ENCODE measurements around the gene HOXC9. TPM values are rescaled to one million over a fixed set of nuclear protein-coding genes. Genes with fewer than 3 reads are reported as not detected.

The HOXC9 gene
- total RNA-seq, 1 experiment from 2014 or later: 11.3 TPM

DNA sequence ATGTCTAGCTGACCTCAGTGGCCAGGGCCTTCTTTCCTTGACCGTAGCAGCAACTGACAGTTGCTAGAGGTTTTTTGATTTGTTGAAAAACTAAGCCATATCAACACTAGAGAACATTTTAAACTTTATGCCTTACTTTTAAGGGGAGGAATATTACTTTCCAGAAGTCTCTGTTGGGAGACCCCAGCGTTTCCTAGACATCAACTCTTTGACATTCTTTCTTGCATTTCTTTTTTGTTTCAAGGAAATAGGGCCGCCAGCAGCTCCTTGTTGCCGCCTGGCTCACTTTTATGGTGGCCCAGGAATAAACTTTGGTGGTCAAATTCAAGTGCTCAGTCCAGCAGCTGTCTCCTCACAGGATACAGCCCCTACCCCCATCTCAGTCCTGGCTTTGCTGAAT, 29.5 kb upstream of the HOXC9 start:
- no peaks in the 10 kb centered on the region for H3K9me2 ChIP-seq (ENCODE audit: insufficient read depth)
- H3K27me3 ChIP-seq (ENCODE audit: insufficient read depth, low read length): peaks cover 4% of the 10 kb centered on the region; the same call in 1 of the 2 replicates
- ATAC-seq (no peak), DNase-seq (ENCODE audit: low read depth, low spot score) (no peak)
- no peak overlapping the region for H3K27ac ChIP-seq (ENCODE audit: low read depth, low read length)
- no TSS peak for BruUV-seq (replicated peaks)
- no peaks in the 10 kb centered on the region for H3K9me3 ChIP-seq (ENCODE audit: control insufficient read depth in 1 of 2, insufficient read depth in 1 of 2, low read depth in 1 of 2, low read length in 2 of 2)
- H3K4me3 ChIP-seq (replicated peaks in 1 of 2; ENCODE audit: low read depth in 1 of 2, low read length in 2 of 2): no peak overlapping the region
- H4K20me1 ChIP-seq (ENCODE audit: insufficient read depth): no peaks in the 10 kb centered on the region
- H3K4me2 ChIP-seq (ENCODE audit: low read length): no peak overlapping the region
- peaks cover 0 to 14% of the 10 kb centered on the region in 2 experiments; a peak in 2 of 4 replicates for H3K4me1 ChIP-seq (ENCODE audit: control insufficient read depth in 1 of 2, insufficient read depth in 2 of 2, low read length in 2 of 2)
- ChIA-PET POLR2A (no interaction called here), CTCF (no interaction called here), RAD21 (ENCODE audit: low non-redundant PET in 1 of 2, low total read pairs in 2 of 2, uncharacterized antibody in 2 of 2, unreplicated experiment in 2 of 2) (no interaction called here)
- no peak overlapping the region for H3K9ac ChIP-seq (ENCODE audit: low read length)
- intact Hi-C loops (cut with micrococcal nuclease): no loop called here
- no peaks in the 10 kb centered on the region for H3K36me3 ChIP-seq (ENCODE audit: control insufficient read depth in 1 of 2, insufficient read depth in 2 of 2, low read length in 2 of 2)
- no peak overlapping the region for H2AFZ ChIP-seq (ENCODE audit: low read depth, low read length, poor library complexity, severe bottlenecking)
- H3K79me2 ChIP-seq (ENCODE audit: insufficient read depth, low read length): no peaks in the 10 kb centered on the region
- TF ChIP-seq JUND (IDR thresholded peaks at IDR 0.05) (no peak), FOSL1 (IDR thresholded peaks at IDR 0.05; ENCODE audit: low read depth) (no peak)
- TF ChIP-seq, protein P1, sequence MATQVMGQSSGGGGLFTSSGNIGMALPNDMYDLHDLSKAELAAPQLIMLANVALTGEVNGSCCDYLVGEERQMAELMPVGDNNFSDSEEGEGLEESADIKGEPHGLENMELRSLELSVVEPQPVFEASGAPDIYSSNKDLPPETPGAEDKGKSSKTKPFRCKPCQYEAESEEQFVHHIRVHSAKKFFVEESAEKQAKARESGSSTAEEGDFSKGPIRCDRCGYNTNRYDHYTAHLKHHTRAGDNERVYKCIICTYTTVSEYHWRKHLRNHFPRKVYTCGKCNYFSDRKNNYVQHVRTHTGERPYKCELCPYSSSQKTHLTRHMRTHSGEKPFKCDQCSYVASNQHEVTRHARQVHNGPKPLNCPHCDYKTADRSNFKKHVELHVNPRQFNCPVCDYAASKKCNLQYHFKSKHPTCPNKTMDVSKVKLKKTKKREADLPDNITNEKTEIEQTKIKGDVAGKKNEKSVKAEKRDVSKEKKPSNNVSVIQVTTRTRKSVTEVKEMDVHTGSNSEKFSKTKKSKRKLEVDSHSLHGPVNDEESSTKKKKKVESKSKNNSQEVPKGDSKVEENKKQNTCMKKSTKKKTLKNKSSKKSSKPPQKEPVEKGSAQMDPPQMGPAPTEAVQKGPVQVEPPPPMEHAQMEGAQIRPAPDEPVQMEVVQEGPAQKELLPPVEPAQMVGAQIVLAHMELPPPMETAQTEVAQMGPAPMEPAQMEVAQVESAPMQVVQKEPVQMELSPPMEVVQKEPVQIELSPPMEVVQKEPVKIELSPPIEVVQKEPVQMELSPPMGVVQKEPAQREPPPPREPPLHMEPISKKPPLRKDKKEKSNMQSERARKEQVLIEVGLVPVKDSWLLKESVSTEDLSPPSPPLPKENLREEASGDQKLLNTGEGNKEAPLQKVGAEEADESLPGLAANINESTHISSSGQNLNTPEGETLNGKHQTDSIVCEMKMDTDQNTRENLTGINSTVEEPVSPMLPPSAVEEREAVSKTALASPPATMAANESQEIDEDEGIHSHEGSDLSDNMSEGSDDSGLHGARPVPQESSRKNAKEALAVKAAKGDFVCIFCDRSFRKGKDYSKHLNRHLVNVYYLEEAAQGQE (IDR thresholded peaks at IDR 0.05; ENCODE audit: low read depth): no peak

DNA sequence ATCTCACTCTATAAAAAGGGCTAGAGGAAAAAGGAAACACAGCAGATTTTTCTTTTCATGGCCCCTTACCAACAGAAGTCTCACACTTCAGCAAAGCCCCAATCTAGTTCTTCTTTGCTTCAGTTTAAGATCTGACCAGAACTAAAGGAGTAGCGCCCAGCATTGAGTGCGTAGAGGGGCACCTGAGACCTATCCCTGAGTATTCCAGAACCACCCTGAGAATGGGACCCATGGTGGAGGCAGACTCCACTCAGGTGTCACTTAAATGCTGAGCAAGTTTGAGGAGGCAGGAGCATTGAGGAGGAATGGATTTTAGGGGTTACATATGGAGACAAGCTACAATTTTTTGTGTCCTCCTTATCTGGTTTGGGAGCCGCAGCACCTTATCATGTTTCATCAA, 28.8 kb upstream of the HOXC9 start:
- intact Hi-C loops (cut with micrococcal nuclease): no loop called here
- Histone ChIP-seq H2AFZ (ENCODE audit: low read depth, low read length, poor library complexity, severe bottlenecking) (no peak overlapping the region), H3K4me2 (ENCODE audit: low read length) (no peak overlapping the region), H3K9ac (ENCODE audit: low read length) (no peak overlapping the region), H4K20me1 (ENCODE audit: insufficient read depth) (no peaks in the 10 kb centered on the region), H3K27ac (ENCODE audit: low read depth, low read length) (no peak overlapping the region), H3K4me3 (replicated peaks in 1 of 2; ENCODE audit: low read depth in 1 of 2, low read length in 2 of 2) (no peak overlapping the region), H3K36me3 (ENCODE audit: control insufficient read depth in 1 of 2, insufficient read depth in 2 of 2, low read length in 2 of 2) (no peaks in the 10 kb centered on the region), H3K9me3 (ENCODE audit: control insufficient read depth in 1 of 2, insufficient read depth in 1 of 2, low read depth in 1 of 2, low read length in 2 of 2) (no peaks in the 10 kb centered on the region), H3K79me2 (ENCODE audit: insufficient read depth, low read length) (no peaks in the 10 kb centered on the region), H3K27me3 (ENCODE audit: insufficient read depth, low read length) (peaks cover 4% of the 10 kb centered on the region; the same call in 1 of the 2 replicates), H3K9me2 (ENCODE audit: insufficient read depth) (no peaks in the 10 kb centered on the region), H3K4me1 (ENCODE audit: control insufficient read depth in 1 of 2, insufficient read depth in 2 of 2, low read length in 2 of 2) (peaks cover 0 to 14% of the 10 kb centered on the region in 2 experiments; a peak in 2 of 4 replicates)
- BruUV-seq (replicated peaks): no TSS peak
- ATAC-seq (no peak), DNase-seq (ENCODE audit: low read depth, low spot score) (no peak)
- ChIA-PET POLR2A (no interaction called here), RAD21 (ENCODE audit: low non-redundant PET in 1 of 2, low total read pairs in 2 of 2, uncharacterized antibody in 2 of 2, unreplicated experiment in 2 of 2) (no interaction called here), CTCF (no interaction called here)
- TF ChIP-seq, protein P2, sequence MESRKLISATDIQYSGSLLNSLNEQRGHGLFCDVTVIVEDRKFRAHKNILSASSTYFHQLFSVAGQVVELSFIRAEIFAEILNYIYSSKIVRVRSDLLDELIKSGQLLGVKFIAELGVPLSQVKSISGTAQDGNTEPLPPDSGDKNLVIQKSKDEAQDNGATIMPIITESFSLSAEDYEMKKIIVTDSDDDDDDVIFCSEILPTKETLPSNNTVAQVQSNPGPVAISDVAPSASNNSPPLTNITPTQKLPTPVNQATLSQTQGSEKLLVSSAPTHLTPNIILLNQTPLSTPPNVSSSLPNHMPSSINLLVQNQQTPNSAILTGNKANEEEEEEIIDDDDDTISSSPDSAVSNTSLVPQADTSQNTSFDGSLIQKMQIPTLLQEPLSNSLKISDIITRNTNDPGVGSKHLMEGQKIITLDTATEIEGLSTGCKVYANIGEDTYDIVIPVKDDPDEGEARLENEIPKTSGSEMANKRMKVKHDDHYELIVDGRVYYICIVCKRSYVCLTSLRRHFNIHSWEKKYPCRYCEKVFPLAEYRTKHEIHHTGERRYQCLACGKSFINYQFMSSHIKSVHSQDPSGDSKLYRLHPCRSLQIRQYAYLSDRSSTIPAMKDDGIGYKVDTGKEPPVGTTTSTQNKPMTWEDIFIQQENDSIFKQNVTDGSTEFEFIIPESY (IDR thresholded peaks at IDR 0.05; ENCODE audit: extremely low read depth, insufficient replicate concordance, low read length): no peak
- TF ChIP-seq, protein P3, sequence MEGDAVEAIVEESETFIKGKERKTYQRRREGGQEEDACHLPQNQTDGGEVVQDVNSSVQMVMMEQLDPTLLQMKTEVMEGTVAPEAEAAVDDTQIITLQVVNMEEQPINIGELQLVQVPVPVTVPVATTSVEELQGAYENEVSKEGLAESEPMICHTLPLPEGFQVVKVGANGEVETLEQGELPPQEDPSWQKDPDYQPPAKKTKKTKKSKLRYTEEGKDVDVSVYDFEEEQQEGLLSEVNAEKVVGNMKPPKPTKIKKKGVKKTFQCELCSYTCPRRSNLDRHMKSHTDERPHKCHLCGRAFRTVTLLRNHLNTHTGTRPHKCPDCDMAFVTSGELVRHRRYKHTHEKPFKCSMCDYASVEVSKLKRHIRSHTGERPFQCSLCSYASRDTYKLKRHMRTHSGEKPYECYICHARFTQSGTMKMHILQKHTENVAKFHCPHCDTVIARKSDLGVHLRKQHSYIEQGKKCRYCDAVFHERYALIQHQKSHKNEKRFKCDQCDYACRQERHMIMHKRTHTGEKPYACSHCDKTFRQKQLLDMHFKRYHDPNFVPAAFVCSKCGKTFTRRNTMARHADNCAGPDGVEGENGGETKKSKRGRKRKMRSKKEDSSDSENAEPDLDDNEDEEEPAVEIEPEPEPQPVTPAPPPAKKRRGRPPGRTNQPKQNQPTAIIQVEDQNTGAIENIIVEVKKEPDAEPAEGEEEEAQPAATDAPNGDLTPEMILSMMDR (IDR thresholded peaks at IDR 0.05 in 2 of 3, conservative IDR thresholded peaks at IDR 0.05 in 1 of 3; ENCODE audit: borderline replicate concordance in 1 of 3, insufficient read depth in 1 of 3, low read depth in 2 of 3, low read length in 2 of 3): no peak
- no peak for TF ChIP-seq POLR2AphosphoS5 (IDR thresholded peaks at IDR 0.05; ENCODE audit: low read depth, low read length)
- no peak for TF ChIP-seq EZH2phosphoT487 (IDR thresholded peaks at IDR 0.05; ENCODE audit: borderline replicate concordance)
- no peak for TF ChIP-seq TCF7L2 (IDR thresholded peaks at IDR 0.05; ENCODE audit: borderline replicate concordance, extremely low read depth, insufficient read depth, insufficient read length)
- TF ChIP-seq, protein P4, sequence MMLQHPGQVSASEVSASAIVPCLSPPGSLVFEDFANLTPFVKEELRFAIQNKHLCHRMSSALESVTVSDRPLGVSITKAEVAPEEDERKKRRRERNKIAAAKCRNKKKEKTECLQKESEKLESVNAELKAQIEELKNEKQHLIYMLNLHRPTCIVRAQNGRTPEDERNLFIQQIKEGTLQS (IDR thresholded peaks at IDR 0.05): no peak
- no peak for TF ChIP-seq JUND (IDR thresholded peaks at IDR 0.05)

Measured in HCT116 (cell line).